H9 (cell line): ENCODE measurements around the gene SLC25A19. TPM values are rescaled to one million over a fixed set of nuclear protein-coding genes. Genes with fewer than 3 reads are reported as not detected.

Experiments
- DNase-seq: peaks from one replicate; pipeline ENCODE4 v3.0.0-alpha.2; 2017
- H2AFZ ChIP-seq: one replicate; pipeline ENCODE4 v1.6.1; 2013; ENCODE audit warnings: mild to moderate bottlenecking, low read length, control low read depth, moderate library complexity
- H2AK5ac ChIP-seq: 2 replicates; pipeline ENCODE4 v1.6.1; 2013; ENCODE audit warnings: low read length, control low read depth, mixed read lengths; ENCODE audit not compliant: insufficient read length
- H2BK120ac ChIP-seq: one replicate; pipeline ENCODE4 v1.6.1; 2013; ENCODE audit warnings: low read depth, mild to moderate bottlenecking, low read length, control low read depth, inconsistent platforms; ENCODE audit not compliant: poor library complexity, severe bottlenecking
- H2BK12ac ChIP-seq: 2 replicates; pipeline ENCODE4 v1.6.1; 2013; ENCODE audit warnings: low read length, control low read depth, mixed read lengths, low read depth; ENCODE audit not compliant: insufficient read length
- H2BK15ac ChIP-seq: 2 replicates; pipeline ENCODE4 v1.6.1; 2013; ENCODE audit warnings: low read depth, low read length, control low read depth
- H2BK20ac ChIP-seq: one replicate; pipeline ENCODE4 v1.6.1; 2013; ENCODE audit warnings: low read depth, mild to moderate bottlenecking, low read length, control low read depth, inconsistent platforms; ENCODE audit not compliant: poor library complexity, severe bottlenecking
- H2BK5ac ChIP-seq: 2 replicates; pipeline ENCODE4 v1.6.1; 2013; ENCODE audit warnings: low read length, control low read depth, mixed read lengths; ENCODE audit not compliant: insufficient read length
- H3K14ac ChIP-seq: 2 replicates; pipeline ENCODE4 v1.6.1; 2013; ENCODE audit warnings: low read length, control low read depth; ENCODE audit not compliant: insufficient read depth
- H3K18ac ChIP-seq: 2 replicates; pipeline ENCODE4 v1.6.1; 2013; ENCODE audit warnings: low read depth, mild to moderate bottlenecking, mixed read lengths, low read length, control low read depth; ENCODE audit not compliant: insufficient read length
- H3K23ac ChIP-seq: 2 replicates; pipeline ENCODE4 v1.6.1; 2013; ENCODE audit warnings: low read length, control low read depth, mixed read lengths, low read depth; ENCODE audit not compliant: insufficient read length
- H3K23me2 ChIP-seq: 2 replicates; pipeline ENCODE4 v1.6.1; 2013; ENCODE audit warnings: low read depth, mild to moderate bottlenecking, mixed read lengths, low read length, control low read depth; ENCODE audit not compliant: insufficient read length, poor library complexity, severe bottlenecking
- H3K27ac ChIP-seq: 2 replicates; pipeline ENCODE4 v1.5.1; 2013; ENCODE audit warnings: low read length, control low read depth, mixed read lengths, low read depth; ENCODE audit not compliant: insufficient read length
- H3K27me3 ChIP-seq: 2 replicates; pipeline ENCODE4 v1.6.1; 2013; ENCODE audit warnings: low read length, control low read depth, inconsistent platforms; ENCODE audit not compliant: insufficient read depth
- H3K4ac ChIP-seq: 2 replicates; pipeline ENCODE4 v1.6.1; 2013; ENCODE audit warnings: low read depth, mild to moderate bottlenecking, control low read depth, inconsistent platforms, low read length, moderate library complexity
- H3K4me1 ChIP-seq: 2 replicates; pipeline ENCODE4 v1.6.1; 2013; ENCODE audit warnings: low read length, control low read depth, inconsistent platforms; ENCODE audit not compliant: insufficient read depth
- H3K4me2 ChIP-seq: 2 replicates; pipeline ENCODE4 v1.6.1; 2013; ENCODE audit warnings: low read length, control low read depth, mixed read lengths; ENCODE audit not compliant: insufficient read length, insufficient read depth
- H3K56ac ChIP-seq: 2 replicates; pipeline ENCODE4 v1.6.1; 2013; ENCODE audit warnings: low read depth, mild to moderate bottlenecking, mixed read lengths, low read length, control low read depth; ENCODE audit not compliant: insufficient read length
- H3K79me1 ChIP-seq: 2 replicates; pipeline ENCODE4 v1.6.1; 2013; ENCODE audit warnings: low read depth, mild to moderate bottlenecking, moderate library complexity, low read length, control low read depth, inconsistent platforms; ENCODE audit not compliant: insufficient read depth, poor library complexity, severe bottlenecking
- H3K79me2 ChIP-seq: 2 replicates; pipeline ENCODE4 v1.6.1; 2013; ENCODE audit warnings: low read length, control low read depth, inconsistent platforms; ENCODE audit not compliant: insufficient read depth
- H3K9ac ChIP-seq: 2 replicates; pipeline ENCODE4 v1.6.1; 2013; ENCODE audit warnings: low read length, control low read depth, mixed read lengths; ENCODE audit not compliant: insufficient read length; ENCODE audit errors: extremely low read depth
- H3K9me3 ChIP-seq: one replicate; pipeline ENCODE4 v1.6.1; 2013; ENCODE audit warnings: low read depth, low read length, inconsistent platforms; ENCODE audit not compliant: control insufficient read depth
- H3T11ph ChIP-seq: one replicate; pipeline ENCODE4 v1.6.1; 2013; ENCODE audit warnings: mild to moderate bottlenecking, low read length, control low read depth, inconsistent platforms
- H4K20me1 ChIP-seq: one replicate; pipeline ENCODE4 v1.6.1; 2013; ENCODE audit not compliant: control insufficient read depth, insufficient read length, insufficient read depth
- H4K5ac ChIP-seq: 2 replicates; pipeline ENCODE4 v1.6.1; 2013; ENCODE audit warnings: low read depth, mild to moderate bottlenecking, mixed read lengths, low read length, control low read depth; ENCODE audit not compliant: insufficient read length
- H4K8ac ChIP-seq: replicated peaks from 2 replicates; pipeline ENCODE4 v1.6.1; 2013; ENCODE audit warnings: low read length, control low read depth, mixed read lengths, low read depth; ENCODE audit not compliant: insufficient read length
- H4K91ac ChIP-seq: 2 replicates; pipeline ENCODE4 v1.6.1; 2013; ENCODE audit warnings: low read depth, mild to moderate bottlenecking, moderate library complexity, mixed read lengths, low read length, control low read depth; ENCODE audit not compliant: insufficient read length
- H3K27ac Mint-ChIP-seq, 3 experiments: 2 replicates in 2 of 3; 3 replicates in 1 of 3; pipeline ENCODE4 v1.8.0; 2020 to 2021; ENCODE audit warnings: mixed read lengths in 3 of 3, mild to moderate bottlenecking in 1 of 3, moderate library complexity in 1 of 3
- H3K27me3 Mint-ChIP-seq: 2 replicates; pipeline ENCODE4 v1.8.0; 2021; ENCODE audit warnings: low read depth, mild to moderate bottlenecking, moderate library complexity, mixed read lengths
- H3K36me3 Mint-ChIP-seq, 3 experiments: 2 replicates in 2 of 3; 3 replicates in 1 of 3; pipeline ENCODE4 v1.8.0; 2020 to 2021; ENCODE audit warnings: low read depth in 3 of 3, mixed read lengths in 3 of 3; ENCODE audit not compliant: insufficient read depth in 1 of 3
- H3K4me1 Mint-ChIP-seq, 2 experiments: 2 replicates each; pipeline ENCODE4 v1.8.0; 2020; ENCODE audit warnings: mixed read lengths in 2 of 2
- H3K4me3 Mint-ChIP-seq, 2 experiments: 2 replicates in 1 of 2; 3 replicates in 1 of 2; pipeline ENCODE4 v1.8.0; 2020 to 2021; ENCODE audit warnings: mild to moderate bottlenecking in 2 of 2, mixed read lengths in 2 of 2, moderate library complexity in 1 of 2
- H3K9me3 Mint-ChIP-seq, 2 experiments: 2 replicates in 1 of 2; 3 replicates in 1 of 2; pipeline ENCODE4 v1.8.0; 2020; ENCODE audit warnings: mild to moderate bottlenecking in 2 of 2, mixed read lengths in 2 of 2, moderate library complexity in 1 of 2
- CTCF ChIP-seq: fragments of 200-600 bp; sonication (generic); conservative IDR thresholded peaks from 3 replicates; pipeline ENCODE4 v1.8.0; 2021; ENCODE audit warnings: antibody characterized with exemption, mild to moderate bottlenecking
- WGBS: extraction: QIAGEN DNeasy Blood & Tissue Kit; methylation state at CpG from one replicate; pipeline ENCODE4 v1.1.7; 2013; ENCODE audit warnings: missing lambda C conversion rate, low lambda C conversion rate, mixed read lengths; ENCODE audit not compliant: insufficient read length; ENCODE audit errors: extremely low coverage; 5-methylcytosine and 5-hydroxymethylcytosine counted together
- total RNA-seq: library from RNA; stranded (reverse); gene quantifications from 2 replicates; pipeline ENCODE4 v1.2.1, GENCODE V29; 2021

The SLC25A19 gene
- total RNA-seq, 1 experiment from 2014 or later: 24.2 TPM

GRCh38 chr17:75231071-75231470 is 58.2 kb downstream of the SLC25A19 start:
- Histone ChIP-seq H3K4me2 (no peak overlapping the region), H3K79me2 (no peaks in the 10 kb centered on the region), H2BK5ac (no peak overlapping the region), H2AK5ac (no peak overlapping the region), H3K23ac (no peak overlapping the region), H2BK12ac (no peak overlapping the region), H3K4me1 (no peaks in the 10 kb centered on the region), H3K23me2 (no peaks in the 10 kb centered on the region), H2BK15ac (no peak overlapping the region), H3K9ac (no peak overlapping the region), H4K20me1 (no peaks in the 10 kb centered on the region), H2BK20ac (no peak overlapping the region), H3T11ph (no peak overlapping the region), H3K27ac (no peak overlapping the region), H3K14ac (no peak overlapping the region), H3K18ac (no peak overlapping the region), H4K5ac (no peak overlapping the region), H2BK120ac (no peak overlapping the region), H3K4ac (no peak overlapping the region), H3K27me3 (no peaks in the 10 kb centered on the region), H3K9me3 (no peaks in the 10 kb centered on the region), H4K91ac (no peak overlapping the region), H3K56ac (no peak overlapping the region), H4K8ac (no peak overlapping the region), H3K79me1 (no peaks in the 10 kb centered on the region), H2AFZ (no peak overlapping the region)
- no CpG with 5 or more reads among the region's 8 CpGs for WGBS
- Mint-ChIP-seq H3K36me3 (peaks cover 34 to 93% (median 80%) of the 10 kb centered on the region in 3 experiments), H3K27me3 (no peaks in the 10 kb centered on the region), H3K9me3 (no peaks in the 10 kb centered on the region), H3K4me1 (no peaks in the 10 kb centered on the region), H3K4me3 (no peak overlapping the region), H3K27ac (no peak overlapping the region)
- no peak for DNase-seq
- no peak for TF ChIP-seq CTCF
